MM.1S (cell line): ENCODE data around the gene TUBGCP5.

Experiments
- DNase-seq: peaks from one replicate; pipeline ENCODE4 v3.0.0-alpha.2; 2015
- H2AFZ ChIP-seq: fragments of 300-600 bp; sonication (generic); 2 replicates; pipeline ENCODE4 v1.6.0; 2016; ENCODE audit warnings: antibody characterized with exemption, low read length
- H3F3A ChIP-seq: fragments of 300-600 bp; sonication (generic); 2 replicates; pipeline ENCODE4 v1.6.1; 2016; ENCODE audit warnings: mild to moderate bottlenecking, antibody characterized with exemption, low read length, moderate library complexity, mixed read lengths; ENCODE audit not compliant: insufficient read depth
- H3K27ac ChIP-seq: fragments of 300-600 bp; sonication (generic); 2 replicates; pipeline ENCODE4 v1.5.1; 2016; ENCODE audit warnings: mild to moderate bottlenecking, low read length
- H3K27me3 ChIP-seq: fragments of 300-600 bp; sonication (generic); replicated peaks from 2 replicates; pipeline ENCODE4 v1.6.0; 2016; ENCODE audit warnings: low read length; ENCODE audit not compliant: insufficient read depth
- H3K36me3 ChIP-seq: fragments of 300-600 bp; sonication (generic); replicated peaks from 2 replicates; pipeline ENCODE4 v1.6.1; 2016; ENCODE audit warnings: mild to moderate bottlenecking, low read length, mixed read lengths; ENCODE audit not compliant: insufficient read depth
- H3K4me1 ChIP-seq: fragments of 300-600 bp; sonication (generic); 2 replicates; pipeline ENCODE4 v1.6.1; 2016; ENCODE audit warnings: low read length, mixed read lengths
- H3K4me2 ChIP-seq: fragments of 300-600 bp; sonication (generic); 2 replicates; pipeline ENCODE4 v1.6.0; 2016; ENCODE audit warnings: low read depth, low read length
- H3K4me3 ChIP-seq: fragments of 300-600 bp; sonication (generic); 2 replicates; pipeline ENCODE4 v1.5.1; 2016; ENCODE audit warnings: low read length, mixed read lengths
- H3K79me2 ChIP-seq: fragments of 300-600 bp; sonication (generic); 2 replicates; pipeline ENCODE4 v1.6.1; 2016; ENCODE audit warnings: mixed run types, low read length, mixed read lengths
- H3K9ac ChIP-seq: fragments of 300-600 bp; sonication (generic); 2 replicates; pipeline ENCODE4 v1.6.1; 2016; ENCODE audit warnings: low read length, mixed read lengths
- H3K9me2 ChIP-seq: fragments of 300-600 bp; sonication (generic); replicated peaks from 2 replicates; pipeline ENCODE4 v1.6.1; 2016; ENCODE audit warnings: mild to moderate bottlenecking, low read length, mixed read lengths; ENCODE audit not compliant: insufficient read depth
- H3K9me3 ChIP-seq: fragments of 300-600 bp; sonication (generic); replicated peaks from 2 replicates; pipeline ENCODE4 v1.6.1; 2016; ENCODE audit warnings: mild to moderate bottlenecking, low read length, mixed read lengths; ENCODE audit not compliant: insufficient read depth
- H4K20me1 ChIP-seq: fragments of 300-600 bp; sonication (generic); 2 replicates; pipeline ENCODE4 v1.6.1; 2016; ENCODE audit warnings: mild to moderate bottlenecking, low read length, moderate library complexity, mixed read lengths; ENCODE audit not compliant: insufficient read depth
- CTCF ChIP-seq: fragments of 300-600 bp; sonication (generic); IDR thresholded peaks from 2 replicates; pipeline ENCODE4 v1.5.1; 2016; ENCODE audit warnings: antibody characterized with exemption, low read length, mixed read lengths
- EZH2 ChIP-seq: fragments of 300-600 bp; sonication (generic); optimal IDR thresholded peaks from 2 replicates; pipeline ENCODE3; 2017; ENCODE audit warnings: low read depth, mild to moderate bottlenecking, antibody characterized with exemption, low read length, mixed read lengths
- EZH2phosphoT487 ChIP-seq: fragments of 300-600 bp; sonication (generic); IDR thresholded peaks from 2 replicates; pipeline ENCODE4 v1.6.1; 2018; ENCODE audit warnings: antibody characterized with exemption, low read length

Gene TUBGCP5

GRCh38 chr15:23035964-23036566, 3.3 kb downstream of the TUBGCP5 start:
- H3K36me3 ChIP-seq: no peaks in the 10 kb centered on the region
- H3K27me3 ChIP-seq: no peaks in the 10 kb centered on the region
- no peak overlapping the region for H3K4me3 ChIP-seq
- H3K9me3 ChIP-seq: no peaks in the 10 kb centered on the region
- TF ChIP-seq CTCF (peak; percentile 87), EZH2phosphoT487 (no peak), EZH2 (no peak)
- H3K4me1 ChIP-seq: peaks cover 3% of the 10 kb centered on the region; the same call in 1 of the 2 replicates
- peaks cover 8% of the 10 kb centered on the region; the same call in 1 of the 2 replicates for H3K79me2 ChIP-seq
- H3K27ac ChIP-seq: no peak overlapping the region
- no peaks in the 10 kb centered on the region for H4K20me1 ChIP-seq
- peak; percentile 67 for DNase-seq
- no peak overlapping the region for H2AFZ ChIP-seq
- H3K9ac ChIP-seq: no peak overlapping the region
- H3K4me2 ChIP-seq: no peak overlapping the region
- H3K9me2 ChIP-seq: no peaks in the 10 kb centered on the region
- no peaks in the 10 kb centered on the region for H3F3A ChIP-seq

GRCh38 chr15:23033979-23034378, 5.4 kb downstream of the TUBGCP5 start:
- H3K9ac ChIP-seq: no peak overlapping the region
- no peaks in the 10 kb centered on the region for H3K9me3 ChIP-seq
- no peaks in the 10 kb centered on the region for H4K20me1 ChIP-seq
- DNase-seq: no peak
- no peaks in the 10 kb centered on the region for H3K9me2 ChIP-seq
- H3K79me2 ChIP-seq: peaks cover 8% of the 10 kb centered on the region; the same call in 1 of the 2 replicates
- no peaks in the 10 kb centered on the region for H3K4me1 ChIP-seq
- H3K4me2 ChIP-seq: no peak overlapping the region
- no peak overlapping the region for H2AFZ ChIP-seq
- TF ChIP-seq EZH2phosphoT487 (no peak), CTCF (no peak), EZH2 (no peak)
- H3K4me3 ChIP-seq: no peak overlapping the region
- H3K27ac ChIP-seq: no peak overlapping the region
- H3K27me3 ChIP-seq: no peaks in the 10 kb centered on the region
- no peaks in the 10 kb centered on the region for H3K36me3 ChIP-seq
- no peaks in the 10 kb centered on the region for H3F3A ChIP-seq

GRCh38 chr15:23026218-23026617, 13.2 kb downstream of the TUBGCP5 start:
- H3K4me3 ChIP-seq: no peak overlapping the region
- H3K4me2 ChIP-seq: no peak overlapping the region
- no peak for DNase-seq
- H3K27me3 ChIP-seq: no peaks in the 10 kb centered on the region
- no peaks in the 10 kb centered on the region for H3F3A ChIP-seq
- H3K4me1 ChIP-seq: no peaks in the 10 kb centered on the region
- H3K36me3 ChIP-seq: peaks cover 2% of the 10 kb centered on the region; the same call in 1 of the 2 replicates
- H3K9me2 ChIP-seq: no peaks in the 10 kb centered on the region
- no peak overlapping the region for H3K9ac ChIP-seq
- no peak overlapping the region for H3K27ac ChIP-seq
- no peaks in the 10 kb centered on the region for H3K9me3 ChIP-seq
- no peaks in the 10 kb centered on the region for H4K20me1 ChIP-seq
- TF ChIP-seq CTCF: no peak
- no peak for TF ChIP-seq EZH2
- TF ChIP-seq EZH2phosphoT487: no peak
- no peaks in the 10 kb centered on the region for H3K79me2 ChIP-seq
- no peak overlapping the region for H2AFZ ChIP-seq
